GM13977 (cell line): ENCODE data around the gene TRPM1.

Experiments
- DNase-seq: peaks from one replicate; pipeline ENCODE4 v3.0.0; 2012; ENCODE audit warnings: low spot score
- in situ Hi-C: fragments of 300-500 bp; cut with MboI; formaldehyde crosslinking; loops from one replicate; pipeline ENCODE4 v1.12.0; 2022; ENCODE audit warnings: low sequenced_read_pairs, low pct_unique_long_range_greater_than_20kb, mixed read lengths, inconsistent platforms; ENCODE audit not compliant: unreplicated experiment
- TF ChIP-seq, protein P1 (sequence below): IDR thresholded peaks from 2 replicates; pipeline ENCODE4 v1.5.1; 2012; ENCODE audit warnings: mild to moderate bottlenecking, control low read depth; ENCODE audit not compliant: insufficient read depth; ENCODE audit errors: extremely low read depth, missing control alignments

The TRPM1 gene

DNA sequence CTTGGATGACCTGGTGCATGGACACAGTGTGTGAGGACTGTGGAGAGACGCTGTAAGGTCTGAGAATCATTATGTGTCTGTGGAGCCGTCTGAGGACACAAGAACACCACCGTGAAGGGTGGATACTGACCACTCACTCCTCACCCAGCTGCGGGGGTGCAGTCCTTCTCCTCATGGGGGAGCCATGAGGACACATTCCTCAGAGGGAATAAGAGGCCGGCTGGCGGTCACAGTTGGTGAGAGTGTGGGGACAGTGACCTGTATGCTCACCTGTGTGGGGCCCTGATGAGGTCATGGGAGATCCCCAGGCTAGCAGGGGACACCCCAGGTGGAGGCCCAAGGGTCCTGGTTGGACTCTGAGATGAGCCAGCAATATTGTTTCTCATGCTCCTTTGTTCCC is 2.5 kb upstream of the TRPM1 start:
- in situ Hi-C loops, result no loop called here

DNA sequence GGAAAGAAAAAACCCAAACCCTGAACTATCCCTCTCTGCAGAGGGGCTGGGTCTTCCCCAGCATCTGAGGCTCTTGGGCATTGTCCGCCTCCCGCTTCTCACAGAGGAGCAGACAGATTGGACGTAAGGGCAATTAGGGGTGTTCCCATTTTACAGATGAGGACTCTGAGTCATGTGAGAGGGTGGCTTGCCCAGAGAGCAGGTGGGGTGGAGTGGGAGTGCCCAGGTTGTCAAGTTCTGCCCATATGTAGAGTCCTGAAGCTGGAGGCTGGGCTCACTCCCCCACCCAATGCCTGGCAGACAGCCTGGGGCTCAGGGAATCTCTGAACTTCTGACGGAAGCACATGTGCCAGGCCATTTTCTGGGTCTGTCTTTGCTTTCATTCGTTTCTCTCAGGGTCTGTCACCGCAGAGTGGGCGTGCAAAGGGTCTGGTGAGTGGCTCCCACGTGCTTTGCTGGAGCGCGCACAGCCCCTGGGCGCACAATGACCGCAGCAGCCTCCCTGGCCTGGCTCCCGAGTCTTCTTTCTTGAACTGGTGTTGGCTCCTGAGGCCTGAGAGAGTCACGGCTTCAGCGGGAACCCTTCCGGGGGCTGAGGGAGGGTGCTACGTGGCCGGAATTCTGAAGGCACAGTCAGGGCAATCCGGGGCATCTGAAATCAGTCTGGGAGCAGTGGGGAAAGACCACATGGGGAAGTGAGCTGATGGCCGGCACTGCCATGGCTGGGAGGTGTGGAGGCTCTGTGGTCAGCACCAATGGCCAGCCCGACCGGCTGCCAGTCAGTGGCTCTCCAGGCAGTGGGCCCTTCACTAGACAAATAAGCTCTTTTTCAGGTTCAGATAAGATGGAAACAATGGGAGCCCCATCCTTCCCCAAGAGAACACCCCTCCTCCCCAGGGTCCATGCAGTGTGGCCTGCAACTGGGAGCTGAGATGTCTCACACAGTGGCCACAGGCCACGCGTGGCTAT is 1.1 kb upstream of the TRPM1 start:
- in situ Hi-C loops, result no loop called here
- TF ChIP-seq, protein P1, sequence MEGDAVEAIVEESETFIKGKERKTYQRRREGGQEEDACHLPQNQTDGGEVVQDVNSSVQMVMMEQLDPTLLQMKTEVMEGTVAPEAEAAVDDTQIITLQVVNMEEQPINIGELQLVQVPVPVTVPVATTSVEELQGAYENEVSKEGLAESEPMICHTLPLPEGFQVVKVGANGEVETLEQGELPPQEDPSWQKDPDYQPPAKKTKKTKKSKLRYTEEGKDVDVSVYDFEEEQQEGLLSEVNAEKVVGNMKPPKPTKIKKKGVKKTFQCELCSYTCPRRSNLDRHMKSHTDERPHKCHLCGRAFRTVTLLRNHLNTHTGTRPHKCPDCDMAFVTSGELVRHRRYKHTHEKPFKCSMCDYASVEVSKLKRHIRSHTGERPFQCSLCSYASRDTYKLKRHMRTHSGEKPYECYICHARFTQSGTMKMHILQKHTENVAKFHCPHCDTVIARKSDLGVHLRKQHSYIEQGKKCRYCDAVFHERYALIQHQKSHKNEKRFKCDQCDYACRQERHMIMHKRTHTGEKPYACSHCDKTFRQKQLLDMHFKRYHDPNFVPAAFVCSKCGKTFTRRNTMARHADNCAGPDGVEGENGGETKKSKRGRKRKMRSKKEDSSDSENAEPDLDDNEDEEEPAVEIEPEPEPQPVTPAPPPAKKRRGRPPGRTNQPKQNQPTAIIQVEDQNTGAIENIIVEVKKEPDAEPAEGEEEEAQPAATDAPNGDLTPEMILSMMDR, result no peak
- DNase-seq, result no peak

More for the DNA sequence above, 2.5 kb upstream of the TRPM1 start:
- TF ChIP-seq, protein P1, result no peak
- no peak for DNase-seq

DNA sequence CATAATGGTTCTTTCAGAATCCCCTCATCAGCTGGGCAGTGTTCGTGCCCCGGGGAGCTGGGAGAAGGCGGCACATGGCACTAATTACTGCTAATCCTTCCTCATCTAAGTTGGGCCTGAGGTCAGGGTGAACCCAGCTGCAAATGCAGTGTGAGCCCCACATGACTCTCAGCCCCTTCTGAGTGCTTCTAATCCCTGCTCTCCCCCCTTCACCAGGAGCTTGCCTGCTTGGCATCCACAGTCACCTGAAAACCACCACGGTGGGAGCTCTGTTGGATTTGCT is 455 bp upstream of the TRPM1 start:
- in situ Hi-C loops, result no loop called here
- TF ChIP-seq, protein P1, result no peak
- no peak for DNase-seq

DNA sequence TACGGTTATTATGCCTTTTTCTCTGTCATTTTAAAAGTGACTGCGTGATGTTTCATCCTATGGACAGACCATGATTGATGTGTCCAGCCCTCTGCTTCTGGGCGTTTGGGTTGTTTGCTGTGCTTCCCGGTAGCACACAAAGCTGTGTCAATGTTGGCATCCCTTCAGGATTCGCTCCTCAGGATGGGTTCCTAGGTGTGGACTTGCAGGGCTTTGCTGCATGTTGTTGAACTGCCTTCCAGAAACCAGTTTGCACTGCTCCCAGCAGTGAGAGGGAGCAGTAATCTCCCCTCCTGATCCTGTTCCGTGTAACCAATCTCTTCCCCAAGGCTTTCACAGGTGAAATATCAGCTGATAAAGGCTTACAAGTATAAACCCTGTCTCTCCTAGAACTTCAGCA is 787 bp downstream of the TRPM1 start:
- in situ Hi-C loops, result no loop called here
- no peak for DNase-seq
- TF ChIP-seq, protein P1, result no peak

DNA sequence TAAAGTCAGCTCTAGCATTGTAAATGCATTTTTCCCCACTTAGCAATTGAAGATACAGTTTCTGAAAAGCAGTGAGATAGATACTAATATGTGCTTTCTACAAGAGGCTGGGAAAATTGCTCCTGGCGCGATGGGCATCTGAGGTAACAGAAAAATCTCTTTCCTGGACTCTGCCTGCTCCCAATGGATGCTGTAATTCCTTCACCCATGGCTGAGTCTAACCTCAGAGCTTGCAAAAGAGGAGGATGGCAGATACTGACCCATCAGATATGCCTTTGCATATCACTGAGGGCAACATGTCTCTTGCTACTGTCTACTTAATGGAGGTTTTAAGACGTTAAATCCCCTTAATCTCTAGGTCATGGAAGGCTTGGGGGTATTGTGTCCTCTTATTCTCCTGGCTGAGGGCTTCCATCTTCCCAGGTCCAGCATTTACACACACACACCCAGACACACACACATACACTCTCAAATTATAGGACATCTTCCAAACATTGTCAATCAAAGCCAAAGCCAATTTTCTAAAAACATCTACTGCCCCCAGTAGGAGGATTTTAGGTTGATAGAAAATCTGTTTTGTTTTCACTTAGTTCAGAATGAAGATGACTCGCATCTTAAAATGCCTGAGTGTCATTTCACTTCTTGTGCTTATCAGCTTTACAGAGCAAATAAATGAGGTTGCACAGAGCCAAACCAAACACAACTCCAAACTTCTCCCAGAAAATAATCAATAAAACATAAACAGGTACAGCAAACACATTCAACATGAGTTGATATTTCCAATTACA is 2.4 kb downstream of the TRPM1 start:
- DNase-seq, result peak; percentile 52
- in situ Hi-C loops, result no loop called here
- TF ChIP-seq, protein P1, result peak; percentile 4

DNA sequence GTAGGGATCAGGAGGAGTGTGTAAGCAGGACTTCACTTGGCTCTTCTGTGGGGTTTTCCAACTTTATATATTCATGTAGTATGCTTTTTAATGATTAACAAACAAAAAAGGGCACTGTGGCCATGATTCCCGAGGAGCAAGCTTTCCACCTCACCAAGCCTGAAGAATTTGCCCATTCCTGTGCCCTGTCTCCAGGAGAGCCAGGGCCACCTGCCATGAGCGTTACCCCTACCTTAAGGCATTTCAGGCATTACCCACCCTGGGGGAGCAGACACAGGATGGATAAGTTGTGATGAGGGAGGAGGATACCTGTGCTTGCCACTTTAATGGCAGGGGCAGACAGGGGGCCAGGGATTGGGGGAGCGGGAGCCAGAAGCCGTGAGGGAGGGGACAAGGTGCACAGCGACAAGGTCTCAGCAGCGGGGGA is 3.0 kb downstream of the TRPM1 start:
- in situ Hi-C loops, result no loop called here
- TF ChIP-seq, protein P1, result no peak

More for the DNA sequence above, 3.0 kb downstream of the TRPM1 start:
- no peak for DNase-seq
